Measurements from ENCODE around the gene ATP5F1C. TPM values are rescaled to one million over a fixed set of nuclear protein-coding genes. Genes with fewer than 3 reads are reported as not detected.

The ATP5F1C gene
- total RNA-seq, 1 donor from 2014 or later, result 216 TPM

DNA sequence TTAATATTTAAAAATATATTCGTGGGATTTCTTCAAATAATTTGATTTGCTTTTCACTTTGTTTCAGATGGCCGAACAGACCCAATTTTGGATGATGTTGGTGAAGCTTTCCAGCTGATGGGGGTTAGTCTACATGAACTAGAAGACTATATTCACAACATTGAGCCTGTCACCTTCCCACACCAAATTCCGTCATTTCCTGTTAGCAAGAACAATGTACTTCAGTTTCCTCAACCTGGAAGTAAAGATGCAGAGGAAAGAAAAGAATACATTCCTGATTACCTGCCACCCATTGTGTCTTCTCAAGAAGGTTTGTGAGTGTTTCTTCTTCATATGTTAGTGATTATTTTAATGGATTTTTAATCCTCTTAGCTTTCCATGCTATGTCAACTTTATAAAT, 36.3 kb downstream of the ATP5F1C start:
- Mint-ChIP-seq H3K4me1 (ENCODE audit: unreplicated experiment) (peaks cover 29% of the 10 kb centered on the region), H3K9me3 (ENCODE audit: unreplicated experiment) (no peaks in the 10 kb centered on the region), H3K27me3 (ENCODE audit: unreplicated experiment) (no peaks in the 10 kb centered on the region), H3K27ac (ENCODE audit: unreplicated experiment) (peak overlapping the region; percentile 85), H3K36me3 (ENCODE audit: low read depth, unreplicated experiment) (peaks cover 13% of the 10 kb centered on the region), H3K4me3 (ENCODE audit: unreplicated experiment) (peak overlapping the region; percentile 66)
- DNase-seq (ENCODE audit: low spot score), result no peak
- TF ChIP-seq, protein P1, sequence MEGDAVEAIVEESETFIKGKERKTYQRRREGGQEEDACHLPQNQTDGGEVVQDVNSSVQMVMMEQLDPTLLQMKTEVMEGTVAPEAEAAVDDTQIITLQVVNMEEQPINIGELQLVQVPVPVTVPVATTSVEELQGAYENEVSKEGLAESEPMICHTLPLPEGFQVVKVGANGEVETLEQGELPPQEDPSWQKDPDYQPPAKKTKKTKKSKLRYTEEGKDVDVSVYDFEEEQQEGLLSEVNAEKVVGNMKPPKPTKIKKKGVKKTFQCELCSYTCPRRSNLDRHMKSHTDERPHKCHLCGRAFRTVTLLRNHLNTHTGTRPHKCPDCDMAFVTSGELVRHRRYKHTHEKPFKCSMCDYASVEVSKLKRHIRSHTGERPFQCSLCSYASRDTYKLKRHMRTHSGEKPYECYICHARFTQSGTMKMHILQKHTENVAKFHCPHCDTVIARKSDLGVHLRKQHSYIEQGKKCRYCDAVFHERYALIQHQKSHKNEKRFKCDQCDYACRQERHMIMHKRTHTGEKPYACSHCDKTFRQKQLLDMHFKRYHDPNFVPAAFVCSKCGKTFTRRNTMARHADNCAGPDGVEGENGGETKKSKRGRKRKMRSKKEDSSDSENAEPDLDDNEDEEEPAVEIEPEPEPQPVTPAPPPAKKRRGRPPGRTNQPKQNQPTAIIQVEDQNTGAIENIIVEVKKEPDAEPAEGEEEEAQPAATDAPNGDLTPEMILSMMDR (IDR thresholded peaks at IDR 0.05; ENCODE audit: unreplicated experiment), result no peak

DNA sequence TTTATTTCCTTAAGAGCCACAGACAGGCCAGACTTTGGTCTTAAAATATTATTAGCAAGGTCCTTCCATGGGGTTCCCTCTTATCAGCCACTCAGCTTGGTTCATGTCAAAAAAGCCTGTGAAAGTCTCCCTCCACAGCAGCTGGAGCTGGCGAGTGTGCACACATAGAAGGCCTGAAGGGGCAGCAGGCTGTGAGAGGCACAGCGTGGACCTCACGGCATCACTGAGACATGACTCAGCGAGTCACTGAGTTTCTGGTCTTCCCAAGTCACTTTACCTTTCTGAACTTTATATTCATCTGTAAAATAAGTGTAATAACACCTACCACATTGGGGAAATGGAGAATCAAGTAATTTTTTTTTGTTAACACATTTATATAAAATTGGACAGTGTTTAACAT, 39.0 kb downstream of the ATP5F1C start:
- TF ChIP-seq, protein P1 (IDR thresholded peaks at IDR 0.05; ENCODE audit: unreplicated experiment), result no peak
- H3K36me3 Mint-ChIP-seq (ENCODE audit: low read depth, unreplicated experiment), result peaks cover 8% of the 10 kb centered on the region
- H3K27me3 Mint-ChIP-seq (ENCODE audit: unreplicated experiment), result no peaks in the 10 kb centered on the region
- no peak for DNase-seq (ENCODE audit: low spot score)
- H3K4me3 Mint-ChIP-seq (ENCODE audit: unreplicated experiment), result no peak overlapping the region
- no peak overlapping the region for H3K27ac Mint-ChIP-seq (ENCODE audit: unreplicated experiment)
- peaks cover 19% of the 10 kb centered on the region for H3K4me1 Mint-ChIP-seq (ENCODE audit: unreplicated experiment)
- H3K9me3 Mint-ChIP-seq (ENCODE audit: unreplicated experiment), result no peaks in the 10 kb centered on the region

DNA sequence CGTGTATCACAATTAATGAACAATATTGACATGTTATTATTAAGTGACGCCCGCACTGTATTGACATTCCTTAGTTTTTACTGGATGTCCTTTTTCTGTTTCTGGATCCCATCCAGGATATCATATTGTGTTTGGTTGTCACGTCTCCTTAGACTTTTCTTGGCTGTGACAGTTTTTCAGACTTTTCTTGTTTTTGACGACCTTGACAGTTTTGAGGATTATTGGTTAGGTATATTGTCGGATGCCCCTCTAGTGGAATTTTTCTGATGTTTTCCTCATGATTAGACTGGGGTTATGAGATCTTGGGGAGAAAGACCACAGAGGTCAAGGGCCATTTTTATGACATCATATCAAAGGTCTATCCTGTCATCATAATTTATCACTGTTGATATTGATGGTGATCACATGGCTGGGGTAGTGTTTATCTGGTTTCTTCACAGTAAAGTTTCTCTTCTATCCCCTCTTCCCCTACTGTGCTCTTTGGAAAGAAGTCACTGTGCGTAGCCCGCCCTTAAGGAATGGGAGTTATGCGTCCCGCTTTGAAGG, 41.4 kb downstream of the ATP5F1C start:
- no peaks in the 10 kb centered on the region for H3K9me3 Mint-ChIP-seq (ENCODE audit: unreplicated experiment)
- no peak overlapping the region for H3K27ac Mint-ChIP-seq (ENCODE audit: unreplicated experiment)
- DNase-seq (ENCODE audit: low spot score), result no peak
- H3K4me1 Mint-ChIP-seq (ENCODE audit: unreplicated experiment), result peaks cover 14% of the 10 kb centered on the region
- TF ChIP-seq, protein P1 (IDR thresholded peaks at IDR 0.05; ENCODE audit: unreplicated experiment), result no peak
- H3K27me3 Mint-ChIP-seq (ENCODE audit: unreplicated experiment), result no peaks in the 10 kb centered on the region
- peaks cover 8% of the 10 kb centered on the region for H3K36me3 Mint-ChIP-seq (ENCODE audit: low read depth, unreplicated experiment)
- no peak overlapping the region for H3K4me3 Mint-ChIP-seq (ENCODE audit: unreplicated experiment)

DNA sequence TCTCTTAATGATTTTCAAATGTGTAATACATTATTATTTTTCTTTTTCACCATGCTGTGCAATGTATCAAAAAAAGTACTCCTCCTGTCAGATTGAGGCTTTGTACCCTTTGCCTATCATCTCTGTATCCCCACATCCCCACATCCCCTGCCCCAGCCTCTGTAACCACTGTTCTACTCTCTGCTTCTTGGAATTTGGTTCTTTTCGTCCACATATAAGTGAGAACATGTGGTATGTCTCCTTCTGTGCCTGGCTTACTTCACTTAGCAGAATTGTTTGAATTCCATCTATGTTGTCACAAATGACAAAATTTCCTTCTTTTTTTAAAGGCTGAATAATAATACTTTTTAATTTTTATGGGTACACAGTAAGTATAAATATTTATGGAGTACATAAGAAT, 44.1 kb downstream of the ATP5F1C start:
- H3K36me3 Mint-ChIP-seq (ENCODE audit: low read depth, unreplicated experiment), result peaks cover 12% of the 10 kb centered on the region

DNA sequence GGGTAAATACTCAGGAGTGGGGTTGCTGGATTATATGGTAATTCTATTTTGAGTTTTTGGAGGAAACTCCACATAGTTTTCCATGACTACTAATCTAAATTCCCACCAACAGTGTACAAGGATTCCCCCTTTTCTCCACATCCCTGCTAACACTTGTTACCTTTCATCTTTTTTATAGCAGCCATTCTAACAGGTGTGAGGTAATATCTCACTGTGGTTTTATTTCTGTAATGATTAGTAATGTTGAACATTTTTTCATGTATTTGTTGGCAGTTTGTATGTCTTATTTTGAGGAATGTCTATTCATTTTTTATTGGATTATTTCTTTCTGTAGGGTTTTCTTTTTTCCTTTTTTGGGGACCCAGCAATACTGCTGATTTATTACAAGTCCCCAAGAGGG, 45.2 kb downstream of the ATP5F1C start:
- Mint-ChIP-seq H3K4me3 (ENCODE audit: unreplicated experiment) (no peak overlapping the region), H3K27ac (ENCODE audit: unreplicated experiment) (no peak overlapping the region), H3K27me3 (ENCODE audit: unreplicated experiment) (no peaks in the 10 kb centered on the region), H3K4me1 (ENCODE audit: unreplicated experiment) (no peaks in the 10 kb centered on the region), H3K9me3 (ENCODE audit: unreplicated experiment) (no peaks in the 10 kb centered on the region), H3K36me3 (ENCODE audit: low read depth, unreplicated experiment) (peaks cover 8% of the 10 kb centered on the region)
- no peak for DNase-seq (ENCODE audit: low spot score)
- TF ChIP-seq, protein P1 (IDR thresholded peaks at IDR 0.05; ENCODE audit: unreplicated experiment), result no peak

More for the DNA sequence above, 44.1 kb downstream of the ATP5F1C start:
- no peaks in the 10 kb centered on the region for H3K4me1 Mint-ChIP-seq (ENCODE audit: unreplicated experiment)
- DNase-seq (ENCODE audit: low spot score), result no peak
- no peak overlapping the region for H3K27ac Mint-ChIP-seq (ENCODE audit: unreplicated experiment)
- H3K4me3 Mint-ChIP-seq (ENCODE audit: unreplicated experiment), result no peak overlapping the region
- H3K27me3 Mint-ChIP-seq (ENCODE audit: unreplicated experiment), result no peaks in the 10 kb centered on the region
- TF ChIP-seq, protein P1 (IDR thresholded peaks at IDR 0.05; ENCODE audit: unreplicated experiment), result no peak
- H3K9me3 Mint-ChIP-seq (ENCODE audit: unreplicated experiment), result no peaks in the 10 kb centered on the region
